ENCODE results near the gene PRSS27. TPM values are rescaled to one million over a fixed set of nuclear protein-coding genes. Genes with fewer than 3 reads are reported as not detected.

Gene PRSS27
- total RNA-seq, 2 donors from 2014 or later, result 0.51 TPM; not detected in 1

- H3K4me3 ChIP-seq, result no peak overlapping the region
- H3K27ac ChIP-seq, result no peak overlapping the region
- no peak for DNase-seq (ENCODE audit: low spot score)
- TF ChIP-seq CTCF (IDR thresholded peaks at IDR 0.05), result no peak
- H3K4me1 ChIP-seq, result peaks cover 0 to 14% of the 10 kb centered on the region in 2 donors
- H3K9me3 ChIP-seq, result no peaks in the 10 kb centered on the region
- peaks cover 100% of the 10 kb centered on the region for H3K36me3 ChIP-seq
- H3K27me3 ChIP-seq, result no peaks in the 10 kb centered on the region
These were observed 42.7 kb upstream of the PRSS27 start for GRCh38 chr16:2762711-2763110.

GRCh38 chr16:2761886-2762583 lies 42.0 kb upstream of the PRSS27 start:
- no peak for DNase-seq (ENCODE audit: low spot score)
- TF ChIP-seq CTCF (IDR thresholded peaks at IDR 0.05), result no peak
- Histone ChIP-seq H3K27me3 (no peaks in the 10 kb centered on the region), H3K27ac (no peak overlapping the region), H3K9me3 (no peaks in the 10 kb centered on the region), H3K4me3 (no peak overlapping the region), H3K36me3 (peaks cover 100% of the 10 kb centered on the region), H3K4me1 (peaks cover 0 to 14% of the 10 kb centered on the region in 2 donors)

GRCh38 chr16:2761472-2761871 lies 41.4 kb upstream of the PRSS27 start:
- H3K4me3 ChIP-seq, result no peak overlapping the region
- peaks cover 98% of the 10 kb centered on the region for H3K36me3 ChIP-seq
- H3K9me3 ChIP-seq, result no peaks in the 10 kb centered on the region
- no peaks in the 10 kb centered on the region for H3K27me3 ChIP-seq
- DNase-seq (ENCODE audit: low spot score), result no peak
- peaks cover 0 to 16% of the 10 kb centered on the region in 2 donors for H3K4me1 ChIP-seq
- TF ChIP-seq CTCF (IDR thresholded peaks at IDR 0.05), result no peak
- no peak overlapping the region for H3K27ac ChIP-seq

GRCh38 chr16:2757344-2757743 lies 37.3 kb upstream of the PRSS27 start:
- Histone ChIP-seq H3K36me3 (peaks cover 56% of the 10 kb centered on the region), H3K4me3 (no peak overlapping the region), H3K27me3 (no peaks in the 10 kb centered on the region), H3K9me3 (no peaks in the 10 kb centered on the region), H3K4me1 (peaks cover 0 to 45% of the 10 kb centered on the region in 2 donors), H3K27ac (no peak overlapping the region)
- DNase-seq (ENCODE audit: low spot score), result no peak
- TF ChIP-seq CTCF (IDR thresholded peaks at IDR 0.05), result no peak

- Histone ChIP-seq H3K4me1 (peaks cover 0 to 50% of the 10 kb centered on the region in 2 donors), H3K27me3 (no peaks in the 10 kb centered on the region), H3K36me3 (peaks cover 48% of the 10 kb centered on the region), H3K9me3 (no peaks in the 10 kb centered on the region), H3K4me3 (no peak overlapping the region), H3K27ac (no peak overlapping the region)
- DNase-seq (ENCODE audit: low spot score), result no peak
- no peak for TF ChIP-seq CTCF (IDR thresholded peaks at IDR 0.05)
These were observed 36.4 kb upstream of the PRSS27 start for GRCh38 chr16:2756288-2757015.
